Heart left ventricle (tissue), 16 donors: ENCODE results near the gene C2orf76. TPM values are rescaled to one million over a fixed set of nuclear protein-coding genes. Genes with fewer than 3 reads are reported as not detected.
A peak's percentile ranks its signal among the peaks of the same experiment; 100 is the strongest.

ENCODE experiments used
- ATAC-seq, 4 donors: fragments of 200-7000 bp; cut with Tn5 transposase; one replicate each; pipeline ENCODE4 v1.9.1; 2020 to 2022; ENCODE audit warnings: moderate library complexity in 4 of 4, mild to moderate bottlenecking in 3 of 4, moderate number of reproducible peaks in 1 of 4
- DNase-seq, 5 donors: peaks; one replicate each; pipeline ENCODE4 v3.0.0-alpha.2; 2020
- H3K27ac ChIP-seq, 12 donors: fragments of 200-600 bp; sonication (generic) in 4 of 12; one replicate each; pipeline versions ENCODE4 v1.5.0 to v1.8.0; 2016 to 2022; ENCODE audit warnings: mild to moderate bottlenecking in 2 of 12
- H3K27me3 ChIP-seq, 9 donors: fragments of 200-600 bp; sonication (generic) in 2 of 9; one replicate each; pipeline versions ENCODE4 v1.5.1 to v1.8.0; 2016 to 2022; ENCODE audit warnings: mild to moderate bottlenecking in 3 of 9
- H3K36me3 ChIP-seq, 9 donors: fragments of 200-600 bp; sonication (generic) in 2 of 9; one replicate each; pipeline versions ENCODE4 v1.5.0 to v1.8.0; 2018 to 2022; ENCODE audit warnings: mild to moderate bottlenecking in 2 of 9
- H3K4me1 ChIP-seq, 12 donors: fragments of 200-600 bp; sonication (generic) in 4 of 12; one replicate each; pipeline versions ENCODE4 v1.5.0 to v1.8.0; 2016 to 2022; ENCODE audit warnings: mild to moderate bottlenecking in 3 of 12
- H3K4me3 ChIP-seq, 12 donors: fragments of 200-600 bp; sonication (generic) in 4 of 12; one replicate each; pipeline versions ENCODE4 v1.5.0 to v1.8.0; 2017 to 2022; ENCODE audit warnings: mild to moderate bottlenecking in 9 of 12, moderate library complexity in 4 of 12
- H3K9me3 ChIP-seq, 12 donors: fragments of 200-600 bp; sonication (generic) in 4 of 12; one replicate each; pipeline versions ENCODE4 v1.5.0 to v1.8.0; 2016 to 2022; ENCODE audit warnings: mild to moderate bottlenecking in 1 of 12
- CTCF ChIP-seq, 12 donors: fragments of 200-600 bp; sonication (generic) in 4 of 12; IDR thresholded peaks; one replicate each; pipeline versions ENCODE4 v1.5.0 to v1.8.0; 2018 to 2022; ENCODE audit warnings: antibody characterized with exemption in 12 of 12, mild to moderate bottlenecking in 5 of 12
- POLR2A ChIP-seq, 2 donors: fragments of 450-650 bp; IDR thresholded peaks; one replicate each; pipeline ENCODE4 v1.6.1; 2017; ENCODE audit warnings: antibody characterized with exemption in 2 of 2, mild to moderate bottlenecking in 2 of 2, moderate library complexity in 2 of 2
- WGBS, 4 donors: extraction: QIAGEN DNeasy Blood & Tissue Kit in 2 of 4; methylation state at CpG; one replicate each; pipeline versions ENCODE4 v1.1.5 to v1.1.7; 2013 to 2018; 5-methylcytosine and 5-hydroxymethylcytosine counted together
- intact Hi-C, 10 donors: fragments of 100-400 bp; cut with DNase I; formaldehyde crosslinking; loops; one replicate each; pipeline versions ENCODE4 v1.11.1 to v1.14.2; 2022
- polyA plus RNA-seq, 2 donors: library from polyadenylated mRNA; stranded (reverse); fragments of 200-250 nt; gene quantifications; one replicate each; pipeline ENCODE4 v1.2.3, GENCODE V29; 2013
- total RNA-seq, 9 donors: library from RNA; depleted of rRNA in 2 of 9; stranded (reverse); fragments of >200 nt in 2 of 9; fragmentation: NEBNext Ultra II Directional in 3 of 9; extraction: Animal tissue kit (Norgen Biotek cat#: 25700) in 3 of 9; gene quantifications; one replicate each; pipeline versions ENCODE4 v1.1.0 to v1.2.4, GENCODE V29; 2016 to 2023
- donor health status: ischemic (EF 13 %, LVEDD 7.1; RV severe dilation, severe dysfunction).
- donor health status: healthy with polysubstance abuse.
- donor health status: DM: no; HTN: yes; CAD: no.
- donor health status: DM: no; HTN: no; CAD: no.
- donor health status: ischemic (EF 25% LVEDD 6.9; RV normal size, moderate dysfunction).
- donor health status: ischemic (EF 25% LVEDD 5.7; RV mildly dilated, moderate dysfunction).
- donor health status: healthy.
- donor health status: DM: yes; HTN: yes; CAD: no.
- donor health status: ischemic (EF 35%, LVEDD 5.7; RV mildly dilated, moderate dysfunction).
- donor health status: nonischemic (EF 11% LVEDD 7.7; RV severe dilation, severe dysfunction).
- donor health status: DM: yes; HTN: yes; CAD: no.
- donor health status: PGD.
- donor health status: ischemic (EF 29% LVEDD 5.4; RV normal size, mild dysfunction).
- donor health status: nonischemic (EF 23%, LVEDD 6.1; RV moderate dilation, normal function).

The C2orf76 gene
- total and polyA plus RNA-seq, 11 donors: 1.7 to 13.8 (median 9.0) TPM

- Histone ChIP-seq H3K36me3 (peaks cover 0 to 4% (median 0%) of the 10 kb centered on the region in 9 donors), H3K4me1 (peaks cover 0 to 28% (median 2%) of the 10 kb centered on the region in 12 donors), H3K27ac (no peak overlapping the region), H3K9me3 (no peaks in the 10 kb centered on the region), H3K27me3 (no peaks in the 10 kb centered on the region), H3K4me3 (no peak overlapping the region)
- no peak for TF ChIP-seq CTCF (IDR thresholded peaks at IDR 0.05)
- TF ChIP-seq POLR2A (IDR thresholded peaks at IDR 0.05): no peak
- intact Hi-C loops: no loop called here
- DNase-seq (peak in 1 of 5 donors; percentile 51), ATAC-seq (peak; percentile 70 to 81 (median 78))
- 60 to 76% (median 70%) methylated on average over 9 of the region's 9 CpGs for WGBS, 4 donors
Observed at GRCh38 chr2:119257198-119257597, 109.4 kb downstream of the C2orf76 start.

- ATAC-seq (no peak), DNase-seq (no peak)
- Histone ChIP-seq H3K27ac (no peak overlapping the region), H3K4me1 (peaks cover 0 to 28% (median 2%) of the 10 kb centered on the region in 12 donors), H3K36me3 (peaks cover 0 to 4% (median 0%) of the 10 kb centered on the region in 9 donors), H3K9me3 (no peaks in the 10 kb centered on the region), H3K4me3 (no peak overlapping the region), H3K27me3 (no peaks in the 10 kb centered on the region)
- 80 to 86% (median 84%) methylated on average over 2 of the region's 2 CpGs for WGBS, 4 donors
- intact Hi-C loops: no loop called here
- no peak for TF ChIP-seq POLR2A (IDR thresholded peaks at IDR 0.05)
Observed at GRCh38 chr2:119256582-119256921, 110.1 kb downstream of the C2orf76 start.

GRCh38 chr2:119255760-119256581, 110.7 kb downstream of the C2orf76 start:
- DNase-seq (no peak), ATAC-seq (peak in 3 of 4 donors; percentile 47 to 81 (median 68))
- H3K36me3 ChIP-seq: peaks cover 0 to 4% (median 0%) of the 10 kb centered on the region in 9 donors
- TF ChIP-seq CTCF (IDR thresholded peaks at IDR 0.05) (no peak), POLR2A (IDR thresholded peaks at IDR 0.05) (no peak)
- no peaks in the 10 kb centered on the region for H3K9me3 ChIP-seq
- intact Hi-C loops: no loop called here
- H3K27ac ChIP-seq: no peak overlapping the region
- peaks cover 0 to 28% (median 2%) of the 10 kb centered on the region in 12 donors for H3K4me1 ChIP-seq
- 43 to 64% (median 56%) methylated on average over 12 of the region's 12 CpGs for WGBS, 4 donors
- no peak overlapping the region for H3K4me3 ChIP-seq
- H3K27me3 ChIP-seq: no peaks in the 10 kb centered on the region

GRCh38 chr2:119254601-119255080, 112.0 kb downstream of the C2orf76 start:
- intact Hi-C loops: loop anchor here in 1 of 10 donors (1.0 kb wide), 1 partner anchor 22 kb away; no protein-coding TSS in a partner anchor
- no peaks in the 10 kb centered on the region for H3K27me3 ChIP-seq

More at GRCh38 chr2:119254601-119255080, 112.0 kb downstream of the C2orf76 start:
- Histone ChIP-seq H3K4me3 (no peak overlapping the region), H3K36me3 (peaks cover 0 to 4% (median 0%) of the 10 kb centered on the region in 9 donors), H3K4me1 (peaks cover 0 to 27% (median 2%) of the 10 kb centered on the region in 12 donors), H3K27ac (no peak overlapping the region), H3K9me3 (no peaks in the 10 kb centered on the region)
- DNase-seq: no peak
- 91 to 98% (median 97%) methylated on average over 10 of the region's 10 CpGs for WGBS, 4 donors
- TF ChIP-seq CTCF (IDR thresholded peaks at IDR 0.05) (no peak), POLR2A (IDR thresholded peaks at IDR 0.05) (no peak)
- no peak for ATAC-seq
